Activated CD8-positive, alpha-beta T cell treated with anti-CD3 and anti-CD28 coated beads, Interleukin-2, amount 10 ng/mL, durations not matched to agents 7 days and 5 days (primary cell): ENCODE data around the gene NEGR1. TPM values are rescaled to one million over a fixed set of nuclear protein-coding genes. Genes with fewer than 3 reads are reported as not detected.

Source experiments
- ATAC-seq: fragments of 150-1000 bp; cut with Tn5 transposase; one replicate; pipeline ENCODE4 v1.10.0; 2021; ENCODE audit warnings: moderate library complexity
- CTCF ChIA-PET: fragments of 350-600 bp; sonication (Branson Sonifier 250); formaldehyde crosslinking; loops from one replicate; lab custom pipeline; 2021; ENCODE audit warnings: antibody characterized with exemption; lab: Charles Lee
- POLR2A ChIA-PET: fragments of 350-600 bp; sonication (Branson Sonifier 250); formaldehyde crosslinking; loops from one replicate; lab custom pipeline; 2021; ENCODE audit warnings: antibody characterized with exemption; lab: Charles Lee
- DNase-seq: peaks from one replicate; pipeline ENCODE4 v3.0.0-alpha.2; 2020
- H3K27ac Mint-ChIP-seq: one replicate; pipeline ENCODE4 v1.8.0; 2021; ENCODE audit warnings: mild to moderate bottlenecking, mixed read lengths
- H3K27me3 Mint-ChIP-seq: one replicate; pipeline ENCODE4 v1.8.0; 2021; ENCODE audit warnings: low read depth, mixed read lengths
- H3K36me3 Mint-ChIP-seq: one replicate; pipeline ENCODE4 v1.8.0; 2021; ENCODE audit warnings: low read depth, mixed read lengths
- H3K4me1 Mint-ChIP-seq: one replicate; pipeline ENCODE4 v1.8.0; 2021; ENCODE audit warnings: low read depth, mixed read lengths
- H3K4me3 Mint-ChIP-seq: one replicate; pipeline ENCODE4 v1.8.0; 2021; ENCODE audit warnings: mild to moderate bottlenecking, mixed read lengths
- H3K9me3 Mint-ChIP-seq: one replicate; pipeline ENCODE4 v1.8.0; 2022; ENCODE audit warnings: mixed read lengths; ENCODE audit not compliant: insufficient read depth
- total RNA-seq, 2 experiments: library from RNA; stranded (reverse); gene quantifications; one replicate each; pipeline ENCODE4 v1.2.3, GENCODE V29; 2021

The NEGR1 gene
- total RNA-seq, 2 experiments from 2014 or later, result not detected

GRCh38 chr1:71492298-71493041, 789.9 kb downstream of the NEGR1 start:
- no peaks in the 10 kb centered on the region for H3K27me3 Mint-ChIP-seq
- no peak for ATAC-seq
- DNase-seq, result no peak
- no peaks in the 10 kb centered on the region for H3K9me3 Mint-ChIP-seq
- no peaks in the 10 kb centered on the region for H3K4me1 Mint-ChIP-seq
- ChIA-PET POLR2A (no interaction called here), CTCF (no interaction called here)
- no peak overlapping the region for H3K4me3 Mint-ChIP-seq
- H3K36me3 Mint-ChIP-seq, result no peaks in the 10 kb centered on the region
- H3K27ac Mint-ChIP-seq, result no peak overlapping the region

GRCh38 chr1:71490432-71490831, 791.9 kb downstream of the NEGR1 start:
- no peaks in the 10 kb centered on the region for H3K9me3 Mint-ChIP-seq
- ChIA-PET POLR2A (no interaction called here), CTCF (no interaction called here)
- ATAC-seq (no peak), DNase-seq (no peak)
- H3K27me3 Mint-ChIP-seq, result no peaks in the 10 kb centered on the region
- H3K4me3 Mint-ChIP-seq, result no peak overlapping the region
- H3K4me1 Mint-ChIP-seq, result no peaks in the 10 kb centered on the region
- no peak overlapping the region for H3K27ac Mint-ChIP-seq
- no peaks in the 10 kb centered on the region for H3K36me3 Mint-ChIP-seq

- Mint-ChIP-seq H3K27ac (no peak overlapping the region), H3K36me3 (no peaks in the 10 kb centered on the region), H3K4me3 (no peak overlapping the region), H3K9me3 (no peaks in the 10 kb centered on the region), H3K4me1 (no peaks in the 10 kb centered on the region), H3K27me3 (no peaks in the 10 kb centered on the region)
- DNase-seq (no peak), ATAC-seq (no peak)
- ChIA-PET POLR2A (no interaction called here), CTCF (no interaction called here)
These were observed 793.6 kb downstream of the NEGR1 start for GRCh38 chr1:71488555-71489252.

GRCh38 chr1:71473331-71473730, 809.0 kb downstream of the NEGR1 start:
- DNase-seq (no peak), ATAC-seq (no peak)
- ChIA-PET CTCF (no interaction called here), POLR2A (no interaction called here)
- H3K27me3 Mint-ChIP-seq, result no peaks in the 10 kb centered on the region
- H3K9me3 Mint-ChIP-seq, result no peaks in the 10 kb centered on the region
- H3K27ac Mint-ChIP-seq, result no peak overlapping the region
- no peak overlapping the region for H3K4me3 Mint-ChIP-seq
- no peaks in the 10 kb centered on the region for H3K36me3 Mint-ChIP-seq
- no peaks in the 10 kb centered on the region for H3K4me1 Mint-ChIP-seq

DNA sequence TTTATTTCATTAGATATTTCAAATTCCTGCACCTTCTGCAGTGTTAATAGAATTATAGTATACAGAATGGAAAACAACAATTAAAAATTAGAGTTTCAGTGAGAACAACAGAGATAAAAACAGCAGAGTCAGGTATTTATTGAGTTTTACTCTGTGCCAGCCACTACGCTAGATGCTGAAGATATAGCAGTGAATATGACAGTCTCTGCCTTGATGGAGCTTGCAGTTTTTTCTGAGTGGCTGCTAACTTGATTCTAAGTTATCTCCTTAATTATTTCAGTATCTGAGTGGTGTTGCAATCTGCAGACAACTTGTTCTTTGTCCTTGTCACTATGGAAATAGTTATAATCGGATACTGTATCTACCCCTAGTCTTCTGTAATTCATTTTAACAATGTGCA, 817.2 kb downstream of the NEGR1 start:
- Mint-ChIP-seq H3K27ac (no peak overlapping the region), H3K9me3 (no peaks in the 10 kb centered on the region), H3K27me3 (no peaks in the 10 kb centered on the region), H3K4me1 (no peaks in the 10 kb centered on the region), H3K4me3 (no peak overlapping the region), H3K36me3 (no peaks in the 10 kb centered on the region)
- ChIA-PET POLR2A (no interaction called here), CTCF (no interaction called here)
- DNase-seq, result no peak
- ATAC-seq, result no peak

- ATAC-seq (no peak), DNase-seq (no peak)
- Mint-ChIP-seq H3K4me3 (no peak overlapping the region), H3K27ac (no peak overlapping the region), H3K9me3 (no peaks in the 10 kb centered on the region), H3K27me3 (no peaks in the 10 kb centered on the region), H3K4me1 (no peaks in the 10 kb centered on the region), H3K36me3 (no peaks in the 10 kb centered on the region)
- ChIA-PET CTCF (interaction anchor here (1.0 kb wide), 1 partner anchor 11 kb away, joined by 3 read pairs; no protein-coding TSS in a partner anchor), POLR2A (no interaction called here)
These were observed 818.3 kb downstream of the NEGR1 start for GRCh38 chr1:71464016-71464415.

DNA sequence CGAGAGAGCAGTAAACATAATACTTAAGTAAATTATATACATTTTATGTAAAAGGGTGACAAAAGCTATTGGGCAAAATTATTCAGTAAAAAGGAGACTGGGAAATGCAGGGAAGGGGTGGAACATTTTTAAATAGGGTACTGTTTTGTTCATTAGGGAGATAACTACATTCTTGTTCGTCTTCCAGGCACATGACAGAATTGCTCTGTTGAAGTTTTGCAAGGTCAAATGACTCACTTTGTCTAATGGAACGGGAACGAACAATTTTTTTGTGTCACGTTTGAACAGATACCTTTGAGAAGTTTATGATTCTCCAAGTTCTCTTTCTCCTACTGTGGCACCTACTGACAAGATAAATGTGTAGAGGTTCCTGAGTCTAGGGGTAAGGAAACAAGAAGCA, 819.2 kb downstream of the NEGR1 start:
- no peaks in the 10 kb centered on the region for H3K9me3 Mint-ChIP-seq
- H3K4me3 Mint-ChIP-seq, result no peak overlapping the region
- H3K4me1 Mint-ChIP-seq, result no peaks in the 10 kb centered on the region
- ChIA-PET POLR2A (no interaction called here), CTCF (no interaction called here)
- no peak for DNase-seq
- ATAC-seq, result no peak
- no peaks in the 10 kb centered on the region for H3K36me3 Mint-ChIP-seq
- no peak overlapping the region for H3K27ac Mint-ChIP-seq
- H3K27me3 Mint-ChIP-seq, result no peaks in the 10 kb centered on the region

- H3K27ac Mint-ChIP-seq, result no peak overlapping the region
- H3K9me3 Mint-ChIP-seq, result no peaks in the 10 kb centered on the region
- no peaks in the 10 kb centered on the region for H3K4me1 Mint-ChIP-seq
- H3K27me3 Mint-ChIP-seq, result no peaks in the 10 kb centered on the region
- DNase-seq (no peak), ATAC-seq (no peak)
- ChIA-PET POLR2A (no interaction called here), CTCF (no interaction called here)
- H3K4me3 Mint-ChIP-seq, result no peak overlapping the region
- H3K36me3 Mint-ChIP-seq, result no peaks in the 10 kb centered on the region
These were observed 820.1 kb downstream of the NEGR1 start for GRCh38 chr1:71462247-71462646.

- DNase-seq (no peak), ATAC-seq (no peak)
- Mint-ChIP-seq H3K9me3 (no peaks in the 10 kb centered on the region), H3K27me3 (no peaks in the 10 kb centered on the region), H3K27ac (no peak overlapping the region), H3K36me3 (no peaks in the 10 kb centered on the region), H3K4me3 (no peak overlapping the region), H3K4me1 (no peaks in the 10 kb centered on the region)
- ChIA-PET POLR2A (no interaction called here), CTCF (no interaction called here)
These were observed 820.9 kb downstream of the NEGR1 start for GRCh38 chr1:71461416-71461815.

- ChIA-PET POLR2A (no interaction called here), CTCF (no interaction called here)
- Mint-ChIP-seq H3K36me3 (no peaks in the 10 kb centered on the region), H3K27me3 (no peaks in the 10 kb centered on the region), H3K9me3 (no peaks in the 10 kb centered on the region), H3K27ac (no peak overlapping the region), H3K4me1 (no peaks in the 10 kb centered on the region), H3K4me3 (no peak overlapping the region)
- no peak for DNase-seq
- no peak for ATAC-seq
These were observed 833.9 kb downstream of the NEGR1 start for GRCh38 chr1:71448444-71448843.

- ChIA-PET CTCF (no interaction called here), POLR2A (no interaction called here)
- H3K27me3 Mint-ChIP-seq, result no peaks in the 10 kb centered on the region
- ATAC-seq, result no peak
- H3K4me1 Mint-ChIP-seq, result no peaks in the 10 kb centered on the region
- H3K36me3 Mint-ChIP-seq, result no peaks in the 10 kb centered on the region
- no peak overlapping the region for H3K4me3 Mint-ChIP-seq
- H3K27ac Mint-ChIP-seq, result no peak overlapping the region
- no peak for DNase-seq
- no peaks in the 10 kb centered on the region for H3K9me3 Mint-ChIP-seq
These were observed 843.7 kb downstream of the NEGR1 start for GRCh38 chr1:71438626-71439025.

DNA sequence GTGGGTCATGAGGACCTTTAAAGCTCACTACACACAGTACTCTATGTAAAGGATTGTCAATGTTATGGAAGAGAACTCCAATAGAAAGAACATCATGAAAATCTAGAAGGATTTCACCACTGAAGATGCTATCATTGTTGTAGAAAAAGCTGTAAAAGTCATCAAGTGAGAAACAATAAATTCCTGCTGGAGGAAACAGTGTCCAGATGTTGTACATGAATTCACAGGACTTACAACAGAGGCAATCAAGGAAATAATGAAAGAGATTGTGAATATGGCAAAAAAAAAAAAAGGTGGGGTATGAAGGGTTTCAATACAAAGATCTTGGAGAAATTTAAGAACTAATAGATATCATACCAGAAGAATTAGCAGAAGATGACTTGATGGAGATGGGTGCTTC, 846.4 kb downstream of the NEGR1 start:
- CTCF ChIA-PET, result no interaction called here
- ATAC-seq, result no peak
- DNase-seq, result no peak
- POLR2A ChIA-PET, result no interaction called here
- Mint-ChIP-seq H3K27ac (no peak overlapping the region), H3K27me3 (no peaks in the 10 kb centered on the region), H3K9me3 (no peaks in the 10 kb centered on the region), H3K4me3 (no peak overlapping the region), H3K36me3 (no peaks in the 10 kb centered on the region), H3K4me1 (no peaks in the 10 kb centered on the region)
